Measurements from ENCODE around the gene TREML2.

The TREML2 gene

GRCh38 chr6:41175084-41175483 lies 25.9 kb downstream of the TREML2 start:
- Histone ChIP-seq H3K4me3 (replicated peaks; ENCODE audit: insufficient read depth, low read length) (no peak overlapping the region), H3K27ac (replicated peaks) (no peak overlapping the region), H3K27me3 (ENCODE audit: insufficient read depth, poor library complexity, severe bottlenecking) (no peaks in the 10 kb centered on the region)
- no peak for TF ChIP-seq REST (IDR thresholded peaks at IDR 0.05; ENCODE audit: insufficient replicate concordance, low read depth)
- no peak for TF ChIP-seq CTCF (IDR thresholded peaks at IDR 0.05; ENCODE audit: insufficient read depth, low read length)
- no peak for TF ChIP-seq SPI1 (IDR thresholded peaks at IDR 0.05; ENCODE audit: borderline replicate concordance, low read depth)
- no peak for TF ChIP-seq GABPA (IDR thresholded peaks at IDR 0.05; ENCODE audit: low read depth)
- DNase-seq (ENCODE audit: low read depth in 1 of 2, low spot score in 1 of 2): no peak

GRCh38 chr6:41174610-41175009 lies 26.3 kb downstream of the TREML2 start:
- Histone ChIP-seq H3K27ac (replicated peaks) (no peak overlapping the region), H3K4me3 (replicated peaks; ENCODE audit: insufficient read depth, low read length) (no peak overlapping the region), H3K27me3 (ENCODE audit: insufficient read depth, poor library complexity, severe bottlenecking) (no peaks in the 10 kb centered on the region)
- TF ChIP-seq GABPA (IDR thresholded peaks at IDR 0.05; ENCODE audit: low read depth) (no peak), SPI1 (IDR thresholded peaks at IDR 0.05; ENCODE audit: borderline replicate concordance, low read depth) (no peak), CTCF (IDR thresholded peaks at IDR 0.05; ENCODE audit: insufficient read depth, low read length) (no peak), POLR2AphosphoS5 (IDR thresholded peaks at IDR 0.05; ENCODE audit: low read depth) (no peak), REST (IDR thresholded peaks at IDR 0.05; ENCODE audit: insufficient replicate concordance, low read depth) (no peak)
- DNase-seq (ENCODE audit: low read depth in 1 of 2, low spot score in 1 of 2): no peak

GRCh38 chr6:41171908-41172307 lies 29.0 kb downstream of the TREML2 start:
- no peak for TF ChIP-seq CTCF (IDR thresholded peaks at IDR 0.05; ENCODE audit: insufficient read depth, low read length)
- Histone ChIP-seq H3K4me3 (replicated peaks; ENCODE audit: insufficient read depth, low read length) (no peak overlapping the region), H3K27ac (replicated peaks) (no peak overlapping the region), H3K27me3 (ENCODE audit: insufficient read depth, poor library complexity, severe bottlenecking) (no peaks in the 10 kb centered on the region)
- DNase-seq (ENCODE audit: low read depth in 1 of 2, low spot score in 1 of 2): no peak

GRCh38 chr6:41170547-41171160 lies 30.3 kb downstream of the TREML2 start:
- H3K27ac ChIP-seq (replicated peaks): no peak overlapping the region
- no peaks in the 10 kb centered on the region for H3K27me3 ChIP-seq (ENCODE audit: insufficient read depth, poor library complexity, severe bottlenecking)
- TF ChIP-seq GABPA (IDR thresholded peaks at IDR 0.05; ENCODE audit: low read depth): no peak
- TF ChIP-seq SPI1 (IDR thresholded peaks at IDR 0.05; ENCODE audit: borderline replicate concordance, low read depth): no peak
- no peak for TF ChIP-seq POLR2AphosphoS5 (IDR thresholded peaks at IDR 0.05; ENCODE audit: low read depth)
- no peak for TF ChIP-seq REST (IDR thresholded peaks at IDR 0.05; ENCODE audit: insufficient replicate concordance, low read depth)
- TF ChIP-seq CTCF (IDR thresholded peaks at IDR 0.05; ENCODE audit: insufficient read depth, low read length): no peak
- H3K4me3 ChIP-seq (replicated peaks; ENCODE audit: insufficient read depth, low read length): no peak overlapping the region
- no peak for DNase-seq (ENCODE audit: low read depth in 1 of 2, low spot score in 1 of 2)
